H7 (cell line): ENCODE measurements around the gene NOTCH1. TPM values are rescaled to one million over a fixed set of nuclear protein-coding genes. Genes with fewer than 3 reads are reported as not detected.

Source experiments
- DNase-seq: peaks from one replicate; pipeline ENCODE4 v3.0.0; 2012
- H3K27me3 ChIP-seq: 2 replicates; pipeline ENCODE4 v1.6.0; 2011; ENCODE audit warnings: mild to moderate bottlenecking, low read length; ENCODE audit not compliant: control insufficient read depth, insufficient read depth
- H3K36me3 ChIP-seq: replicated peaks from 2 replicates; pipeline ENCODE4 v1.5.1; 2011; ENCODE audit warnings: low read length; ENCODE audit not compliant: control insufficient read depth, insufficient read depth
- H3K4me3 ChIP-seq: 2 replicates; pipeline ENCODE4 v1.5.1; 2011; ENCODE audit warnings: low read depth, mild to moderate bottlenecking, control low read depth, low read length, moderate library complexity; ENCODE audit not compliant: insufficient read depth
- total RNA-seq: library from RNA; depleted of rRNA; stranded (reverse); fragments of >200 nt; shearing (Covaris generic); gene quantifications from 2 replicates; pipeline ENCODE4 v1.2.3, GENCODE V29; 2014

The NOTCH1 gene
- total RNA-seq, 1 experiment from 2014 or later: 33.3 TPM

DNA sequence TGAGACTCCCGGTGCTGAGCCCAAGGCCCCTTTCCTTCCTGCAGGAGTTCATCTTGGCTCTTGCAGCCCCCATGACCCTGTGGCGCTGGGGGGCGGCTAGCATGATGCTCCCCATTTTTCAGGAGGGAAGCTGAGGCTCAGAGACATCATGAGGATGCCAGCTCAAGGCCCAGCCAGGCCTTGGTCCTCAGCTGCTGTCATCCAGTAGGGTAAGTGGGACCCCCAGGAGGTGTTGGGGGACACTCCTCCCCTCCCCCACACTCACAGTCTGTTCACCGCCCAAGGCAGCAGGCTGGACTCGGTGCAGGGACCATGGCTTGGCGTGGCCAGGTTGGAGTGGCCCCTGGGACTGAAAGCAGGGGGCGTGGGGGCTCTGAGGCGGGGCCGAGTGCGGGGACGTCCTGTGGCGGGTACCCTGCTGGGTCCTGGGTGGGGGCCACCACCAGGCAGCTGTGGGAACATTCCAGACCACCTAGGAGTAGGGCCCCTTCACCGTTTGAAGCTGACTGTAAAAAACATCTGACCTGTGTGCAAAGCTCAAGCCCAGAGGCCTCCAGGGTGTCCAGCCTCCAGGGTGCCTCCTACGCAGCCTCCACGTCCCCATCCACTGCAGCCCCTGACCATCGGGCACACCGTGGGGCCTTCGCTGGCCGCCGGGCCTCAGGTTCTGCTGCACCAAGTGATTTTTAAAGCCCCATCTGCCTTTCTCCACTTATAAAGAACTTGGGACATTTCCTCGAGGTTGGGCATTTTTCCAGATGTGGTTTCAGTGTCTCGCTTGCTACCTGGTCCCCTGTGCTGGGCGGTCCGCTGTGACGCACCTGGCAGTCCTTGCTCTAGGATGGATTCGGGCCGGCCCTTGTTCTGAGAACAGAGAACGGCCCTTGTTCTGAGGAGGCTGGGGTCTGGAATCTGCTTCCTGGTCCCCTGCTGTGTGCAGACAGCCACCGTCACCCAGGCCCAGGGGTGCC, 3.4 kb upstream of the NOTCH1 start:
- Histone ChIP-seq H3K36me3 (no peaks in the 10 kb centered on the region), H3K27me3 (no peaks in the 10 kb centered on the region), H3K4me3 (no peak overlapping the region)
- no peak for DNase-seq

DNA sequence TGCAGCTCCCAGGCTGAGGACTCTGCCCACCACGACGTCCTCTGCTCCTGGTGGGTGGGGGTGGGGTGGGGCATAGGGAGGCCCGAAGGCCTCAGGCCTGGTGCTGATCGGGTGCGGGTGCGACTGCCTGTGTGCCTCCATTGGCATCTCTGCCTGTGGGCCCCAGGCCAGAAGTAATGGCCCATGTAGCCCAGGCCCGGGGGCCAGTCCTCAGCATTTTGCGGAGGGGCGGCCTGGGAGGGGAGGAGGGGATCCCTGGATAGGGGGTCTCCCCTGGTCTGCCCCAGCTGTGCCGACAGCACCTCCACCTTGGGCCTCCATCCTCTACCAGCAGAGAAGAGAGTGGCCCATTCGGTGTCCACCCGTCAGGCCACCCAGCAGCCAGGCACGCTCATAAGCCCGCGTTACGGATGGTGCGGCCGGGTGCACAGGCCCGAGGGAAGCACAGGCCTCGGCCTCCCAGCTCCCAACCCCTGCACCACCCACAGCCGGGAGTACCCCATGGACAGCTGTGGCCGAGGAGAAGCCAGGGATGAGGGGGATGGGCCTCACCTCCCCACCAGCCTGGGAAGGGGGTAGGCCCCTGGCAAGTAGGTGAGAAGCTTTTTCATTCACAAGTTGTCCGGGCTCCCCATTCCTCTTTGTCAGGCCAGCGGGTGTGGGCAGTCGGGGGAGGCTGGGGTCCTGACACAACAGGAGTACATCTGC, 1.8 kb upstream of the NOTCH1 start:
- Histone ChIP-seq H3K4me3 (no peak overlapping the region), H3K36me3 (peaks cover 2% of the 10 kb centered on the region), H3K27me3 (no peaks in the 10 kb centered on the region)
- no peak for DNase-seq

DNA sequence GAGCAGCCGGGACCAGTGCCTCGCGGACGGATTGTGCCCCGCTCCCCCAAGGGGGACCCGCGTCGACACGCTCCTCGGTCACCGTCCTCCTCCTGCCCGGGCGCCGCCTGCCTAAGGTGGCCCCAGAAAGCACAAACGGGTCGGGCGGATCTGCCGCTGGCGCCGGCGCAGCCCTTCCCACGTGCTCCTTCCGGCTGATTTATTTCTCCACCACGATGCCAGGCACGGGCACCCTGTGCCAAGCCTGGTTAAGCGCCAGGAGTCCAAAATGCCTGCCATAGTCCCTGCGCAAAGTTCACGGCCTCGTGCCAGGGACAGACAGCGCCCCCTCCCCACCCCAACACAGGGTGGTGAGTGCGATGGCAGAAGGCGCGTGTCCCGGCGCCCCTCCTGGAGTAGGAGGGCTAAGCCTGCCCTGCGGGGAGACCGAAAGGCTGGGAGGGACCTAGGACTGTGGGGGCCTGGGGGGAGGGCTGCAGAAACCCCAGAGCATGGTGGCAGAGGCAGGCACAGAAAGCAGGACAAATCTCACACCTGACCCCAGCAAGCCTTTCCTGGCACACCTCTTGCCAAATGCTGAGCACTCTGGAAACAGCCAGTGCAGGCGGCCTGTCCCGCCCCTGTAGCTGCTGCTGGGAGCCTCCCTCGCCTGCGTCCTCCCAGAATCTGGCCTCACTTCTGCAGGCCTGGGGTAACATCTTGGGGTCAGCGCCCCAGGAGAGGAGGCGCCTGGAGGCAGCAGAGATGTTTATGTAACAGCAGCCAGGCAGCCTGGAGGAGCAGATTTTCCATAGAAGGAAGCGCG, 1.1 kb upstream of the NOTCH1 start:
- H3K36me3 ChIP-seq: peaks cover 3% of the 10 kb centered on the region
- peak overlapping the region; percentile 69 for H3K4me3 ChIP-seq
- peak; percentile 89 for DNase-seq
- H3K27me3 ChIP-seq: no peaks in the 10 kb centered on the region

DNA sequence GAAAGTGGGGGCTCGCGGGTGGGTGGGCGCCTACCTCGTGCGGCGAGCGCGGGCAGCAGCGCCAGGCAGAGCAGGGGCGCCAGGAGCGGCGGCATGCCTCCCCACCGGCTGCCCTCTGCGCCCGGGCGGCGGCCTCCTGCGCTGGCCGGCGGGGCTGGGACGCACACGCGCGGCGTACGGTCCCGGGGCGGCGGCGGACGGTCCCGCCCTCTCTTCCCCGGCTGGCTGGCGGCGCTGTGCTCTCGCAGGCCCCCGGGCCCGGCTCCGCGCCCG, 220 bp downstream of the NOTCH1 start:
- peaks cover 3% of the 10 kb centered on the region for H3K36me3 ChIP-seq
- no peaks in the 10 kb centered on the region for H3K27me3 ChIP-seq
- no peak for DNase-seq
- H3K4me3 ChIP-seq: peak overlapping the region; percentile 83

DNA sequence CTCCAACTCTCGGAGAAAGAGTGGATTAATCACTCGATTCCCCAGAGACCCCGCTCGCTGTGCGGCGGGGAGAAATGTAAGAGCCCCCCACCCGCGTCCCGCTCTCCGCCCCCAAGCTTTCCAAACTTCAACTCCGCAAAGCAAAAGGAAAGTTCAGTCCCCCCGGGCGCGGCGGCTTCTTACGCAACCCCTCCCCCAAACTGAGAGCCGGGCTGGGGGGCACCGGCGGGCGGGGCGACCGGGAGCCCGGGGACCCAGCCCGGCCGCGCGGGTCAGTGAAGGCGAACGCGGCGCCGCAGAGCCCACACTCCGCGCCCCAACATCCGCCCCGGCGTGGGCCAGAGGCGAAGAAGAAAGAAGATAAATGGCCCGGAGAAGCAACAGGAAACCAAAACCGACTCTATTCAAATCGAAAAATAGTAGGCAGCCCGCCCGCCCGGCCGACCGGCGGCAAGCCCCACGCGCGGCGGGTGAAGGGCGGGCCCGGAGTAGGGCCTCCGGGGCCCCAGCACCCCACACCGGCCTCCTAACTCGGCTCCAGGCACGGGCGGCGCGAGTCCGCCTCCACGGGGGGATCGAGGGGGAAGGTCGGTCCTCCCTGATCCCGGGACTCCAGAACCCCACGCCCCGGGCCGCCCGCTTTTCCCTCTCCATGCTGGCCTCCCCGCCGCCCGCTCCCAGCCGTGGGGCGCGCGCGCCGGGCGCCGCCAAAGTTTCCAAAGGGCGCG, 720 bp downstream of the NOTCH1 start:
- peak; percentile 87 for DNase-seq
- peak overlapping the region; percentile 83 for H3K4me3 ChIP-seq

GRCh38 chr9:136544548-136544963, 1.3 kb downstream of the NOTCH1 start:
- peak overlapping the region; percentile 83 for H3K4me3 ChIP-seq
- peaks cover 5% of the 10 kb centered on the region for H3K36me3 ChIP-seq
- H3K27me3 ChIP-seq: no peaks in the 10 kb centered on the region
- peak; percentile 93 for DNase-seq

More for the DNA sequence above, 720 bp downstream of the NOTCH1 start:
- H3K36me3 ChIP-seq: peaks cover 4% of the 10 kb centered on the region
- H3K27me3 ChIP-seq: no peaks in the 10 kb centered on the region

GRCh38 chr9:136543830-136544547, 1.9 kb downstream of the NOTCH1 start:
- Histone ChIP-seq H3K4me3 (peak overlapping the region; percentile 83), H3K36me3 (peaks cover 5% of the 10 kb centered on the region), H3K27me3 (no peaks in the 10 kb centered on the region)
- DNase-seq: no peak

DNA sequence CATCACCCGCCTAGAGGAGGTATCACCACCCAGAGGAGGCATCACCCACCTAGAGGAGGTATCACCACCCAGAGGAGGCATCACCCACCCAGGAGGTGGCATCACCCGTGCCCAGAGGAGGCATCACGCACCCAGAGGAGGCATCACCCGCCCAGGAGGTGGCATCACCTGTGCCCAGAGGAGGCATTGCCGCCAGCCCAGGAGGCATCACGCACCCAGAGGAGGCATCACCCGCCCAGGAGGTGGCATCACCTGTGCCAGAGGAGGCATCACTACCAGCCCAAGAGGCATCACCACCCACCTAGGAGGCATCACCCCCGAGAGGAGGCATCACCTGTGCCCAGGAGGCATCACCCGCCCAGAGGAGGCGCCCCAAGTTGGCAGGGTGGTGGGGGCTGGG, 2.6 kb downstream of the NOTCH1 start:
- H3K27me3 ChIP-seq: no peaks in the 10 kb centered on the region
- no peak overlapping the region for H3K4me3 ChIP-seq
- peaks cover 5% of the 10 kb centered on the region for H3K36me3 ChIP-seq
- DNase-seq: no peak

DNA sequence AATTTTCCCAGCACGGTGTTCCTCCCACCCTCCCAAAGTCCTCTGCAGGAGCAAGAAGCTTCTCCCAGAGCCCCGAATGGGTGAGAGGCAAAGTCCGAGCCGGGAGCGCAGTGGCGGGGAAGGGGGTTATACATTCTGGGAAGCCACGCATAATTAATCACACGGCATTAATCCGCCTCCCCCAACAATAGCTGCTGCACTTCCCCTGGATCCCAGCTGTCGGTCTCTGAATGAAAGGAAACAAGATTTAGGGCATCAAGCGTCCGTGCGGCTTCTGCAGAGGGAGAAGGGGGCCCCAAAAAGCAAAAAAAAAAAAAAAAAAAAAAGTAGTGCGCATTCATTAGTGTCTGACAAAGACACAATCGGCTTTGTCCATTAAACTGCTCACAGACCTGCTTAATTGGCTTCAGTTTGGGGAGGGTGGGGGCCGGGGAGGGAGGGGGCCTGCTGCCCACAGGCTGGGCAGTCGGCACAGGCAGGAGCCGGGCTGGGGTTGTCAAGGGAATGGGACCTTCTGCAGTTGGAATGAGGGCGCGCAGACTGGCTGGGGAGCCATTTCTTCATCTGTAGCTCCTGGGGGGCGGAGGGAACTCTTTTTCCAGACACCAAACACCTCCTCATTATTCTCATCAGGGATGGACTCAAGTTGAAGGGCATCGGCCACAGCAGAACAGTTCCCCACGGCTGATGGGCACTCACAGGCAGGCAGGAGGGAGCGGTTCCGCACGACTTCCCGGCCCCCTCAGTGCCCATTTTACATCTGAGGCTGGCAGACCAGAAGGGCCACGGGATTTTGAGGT, 3.4 kb downstream of the NOTCH1 start:
- DNase-seq: peak; percentile 63
- Histone ChIP-seq H3K4me3 (no peak overlapping the region), H3K36me3 (peaks cover 5% of the 10 kb centered on the region), H3K27me3 (no peaks in the 10 kb centered on the region)

DNA sequence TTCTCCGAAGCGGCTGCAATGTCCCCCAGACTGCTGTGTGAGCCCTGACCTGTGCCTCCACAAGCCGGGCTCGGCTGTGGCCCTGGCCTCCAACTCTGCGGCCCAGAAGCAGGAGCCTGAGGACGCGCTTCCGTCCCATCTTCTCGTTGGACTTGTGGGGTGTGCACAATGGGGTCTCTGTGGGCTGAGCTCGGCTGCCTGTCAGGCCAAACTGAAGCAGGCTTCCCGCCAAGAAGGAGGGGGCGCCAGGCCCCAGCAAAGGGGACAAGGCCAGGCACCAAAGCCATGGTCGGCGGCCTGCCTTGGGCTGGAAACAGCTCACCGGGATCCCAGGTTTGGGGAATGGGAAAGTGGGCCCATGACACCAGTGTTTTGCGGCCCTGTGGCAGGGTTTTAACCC, 4.1 kb downstream of the NOTCH1 start:
- peaks cover 5% of the 10 kb centered on the region for H3K36me3 ChIP-seq
- peak; percentile 64 for DNase-seq
- H3K4me3 ChIP-seq: no peak overlapping the region
- H3K27me3 ChIP-seq: no peaks in the 10 kb centered on the region

GRCh38 chr9:136541179-136541578, 4.7 kb downstream of the NOTCH1 start:
- Histone ChIP-seq H3K36me3 (peaks cover 5% of the 10 kb centered on the region), H3K4me3 (no peak overlapping the region), H3K27me3 (no peaks in the 10 kb centered on the region)
- no peak for DNase-seq

- peaks cover 5% of the 10 kb centered on the region for H3K36me3 ChIP-seq
- H3K4me3 ChIP-seq: no peak overlapping the region
- DNase-seq: peak; percentile 87
- no peaks in the 10 kb centered on the region for H3K27me3 ChIP-seq
Measured at GRCh38 chr9:136539427-136540421, 6.1 kb downstream of the NOTCH1 start.
